Mononuclear cell (primary cell): Measurements from ENCODE around the gene TBCC. TPM values are rescaled to one million over a fixed set of nuclear protein-coding genes. Genes with fewer than 3 reads are reported as not detected.
A peak's percentile ranks its signal among the peaks of the same experiment; 100 is the strongest.
"Not testable (repeated sequence)": the region's sequence is repeated elsewhere in the genome, so short reads cannot be mapped to it uniquely, and the experiment has no call there.

ENCODE experiments used
- H3K27me3 ChIP-seq: 2 replicates; pipeline ENCODE4 v1.6.0; 2011; ENCODE audit warnings: low read length, control low read depth; ENCODE audit not compliant: insufficient read depth
- H3K4me1 ChIP-seq: 2 replicates; pipeline ENCODE4 v1.5.1; 2011; ENCODE audit warnings: mild to moderate bottlenecking, low read length, control low read depth; ENCODE audit not compliant: insufficient read depth
- H3K4me3 ChIP-seq: 2 replicates; pipeline ENCODE4 v1.5.1; 2011; ENCODE audit warnings: mild to moderate bottlenecking, low read length, moderate library complexity
- H3K9me3 ChIP-seq: 2 replicates; pipeline ENCODE4 v1.5.1; 2011; ENCODE audit warnings: low read depth, mild to moderate bottlenecking, control low read depth, low read length
- total RNA-seq: library from RNA; depleted of rRNA; stranded (reverse); fragments of >200 nt; gene quantifications from one replicate; pipeline ENCODE4 v1.2.3, GENCODE V29; 2012

The TBCC gene
- total RNA-seq, 1 donor, result 111 TPM

DNA sequence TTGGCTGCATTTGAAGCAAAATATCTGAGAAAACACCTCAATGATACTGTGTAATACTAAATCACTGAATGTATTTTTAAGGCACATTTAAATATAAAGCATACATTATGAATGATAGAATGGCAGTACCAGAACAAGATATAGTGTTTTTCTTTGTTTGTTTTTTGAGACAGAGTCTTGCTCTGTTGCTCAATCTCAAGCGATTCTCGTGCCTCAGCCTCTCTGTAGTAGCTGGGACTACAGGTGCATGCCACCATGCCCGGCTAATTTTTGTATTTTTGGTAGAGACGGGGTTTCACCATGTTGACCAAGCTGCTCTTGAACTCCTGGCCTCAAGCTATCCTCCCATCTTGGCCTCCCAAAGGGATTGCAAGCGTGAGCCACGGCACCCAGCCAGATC is 33.6 kb upstream of the TBCC start:
- Histone ChIP-seq H3K4me1 (peaks cover 40% of the 10 kb centered on the region), H3K4me3 (no peak overlapping the region), H3K27me3 (no peaks in the 10 kb centered on the region), H3K9me3 (no peaks in the 10 kb centered on the region)

DNA sequence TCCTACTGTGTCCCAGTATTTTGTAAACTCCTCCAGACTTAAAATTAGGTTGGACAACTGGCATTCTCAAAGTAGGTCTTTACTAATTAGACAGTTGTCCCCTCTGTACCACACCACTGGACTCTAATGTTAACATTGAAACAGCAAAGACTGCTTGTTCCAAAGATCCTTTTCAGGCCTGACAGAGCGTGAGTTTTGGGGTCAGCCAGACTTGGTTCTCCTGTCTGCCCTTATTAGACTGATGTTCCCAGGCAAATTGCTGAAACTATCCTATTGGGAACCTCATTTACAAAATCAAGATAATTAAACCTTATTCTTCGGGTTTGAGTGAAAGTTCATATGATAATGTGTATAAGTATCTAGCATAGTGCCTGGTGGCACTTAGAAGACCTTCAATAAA is 32.2 kb upstream of the TBCC start:
- H3K9me3 ChIP-seq, result no peaks in the 10 kb centered on the region
- no peak overlapping the region for H3K4me3 ChIP-seq
- H3K27me3 ChIP-seq, result no peaks in the 10 kb centered on the region
- peaks cover 53% of the 10 kb centered on the region for H3K4me1 ChIP-seq

DNA sequence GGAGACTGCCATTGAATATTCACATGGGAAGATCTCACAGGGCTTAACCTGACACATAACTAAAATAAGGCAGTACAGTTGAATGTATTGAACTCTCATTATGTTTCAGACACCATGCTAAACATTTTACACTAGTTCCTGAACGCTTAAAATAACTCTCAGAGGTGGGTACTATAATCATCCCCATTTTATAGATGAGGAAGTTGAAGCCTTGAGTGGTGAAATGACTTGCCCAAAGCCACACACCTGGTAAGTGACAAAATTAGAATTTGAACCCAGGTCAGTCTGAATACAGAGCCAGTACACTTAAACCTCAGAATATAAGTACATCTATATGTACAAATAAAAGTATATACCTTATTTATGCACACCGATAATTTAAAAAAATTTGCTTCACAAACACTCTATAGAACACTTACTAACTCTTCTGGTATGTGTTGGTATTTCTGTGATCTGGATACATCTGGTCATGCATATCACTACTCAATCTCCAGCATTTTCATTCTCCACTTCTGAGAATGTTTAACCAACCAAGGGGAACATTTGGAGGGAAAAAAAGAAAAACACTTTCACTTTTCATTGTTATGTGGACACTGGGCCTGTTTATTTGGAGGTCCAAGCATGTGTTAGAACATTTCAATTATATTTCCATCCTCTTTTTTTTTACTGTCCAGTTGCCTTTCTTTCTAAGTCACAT is 31.4 kb upstream of the TBCC start:
- Histone ChIP-seq H3K4me1 (peaks cover 61% of the 10 kb centered on the region), H3K27me3 (no peaks in the 10 kb centered on the region), H3K9me3 (no peaks in the 10 kb centered on the region), H3K4me3 (no peak overlapping the region)

DNA sequence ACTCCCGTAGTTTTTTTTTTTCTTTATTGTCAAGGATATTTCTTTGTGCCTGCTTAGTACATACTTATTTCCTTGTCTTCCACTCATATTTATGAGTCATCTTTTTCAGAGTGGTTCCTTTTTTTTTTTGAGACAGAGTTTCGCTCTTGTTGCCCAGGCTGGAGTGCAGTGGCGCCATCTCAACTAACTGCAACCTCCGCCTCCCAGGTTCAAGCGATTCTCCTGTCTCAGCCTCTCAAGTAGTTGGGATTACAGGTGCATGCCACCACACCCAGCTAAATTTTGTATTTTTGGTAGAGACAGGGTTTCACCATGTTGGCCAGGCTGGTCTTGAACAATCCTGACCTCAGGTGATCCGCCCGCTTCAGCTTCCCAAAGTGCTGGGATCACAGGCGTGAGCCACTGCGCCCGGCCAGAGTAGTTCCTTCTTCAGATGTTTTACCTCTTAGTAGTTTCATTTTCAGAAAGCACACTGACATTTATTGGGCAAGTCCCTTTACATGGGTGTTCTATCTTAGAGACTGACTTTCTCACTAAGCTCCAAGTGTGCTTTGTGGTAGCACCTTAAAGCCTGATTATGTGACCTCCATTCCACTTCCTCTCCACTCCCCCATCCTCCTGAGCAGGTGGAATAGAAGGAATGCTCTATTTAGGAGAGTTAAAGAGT is 29.1 kb upstream of the TBCC start:
- not testable (repeated sequence) for H3K27me3 ChIP-seq, H3K9me3 ChIP-seq
- Histone ChIP-seq H3K4me3 (peak overlapping the region; percentile 25), H3K4me1 (peaks cover 77% of the 10 kb centered on the region)

DNA sequence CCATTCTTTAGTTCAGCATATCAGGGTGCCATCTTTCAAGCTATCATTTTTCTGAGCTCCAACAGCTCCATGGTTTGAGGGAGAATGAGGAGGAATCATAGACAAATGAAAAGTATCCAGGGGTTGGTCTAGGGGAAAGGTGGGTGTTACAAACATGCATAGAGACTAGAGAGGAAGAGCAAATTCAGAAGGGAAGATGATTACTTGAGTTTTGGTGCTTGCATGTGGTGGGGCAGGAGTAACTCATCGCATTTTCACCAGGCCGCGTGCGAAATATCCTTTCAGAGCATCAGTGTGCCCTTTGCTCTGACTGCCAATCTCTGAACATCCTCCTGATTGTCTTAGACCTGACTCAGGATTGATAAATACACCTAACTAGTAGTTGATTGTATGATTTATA is 28.3 kb upstream of the TBCC start:
- peaks cover 76% of the 10 kb centered on the region for H3K4me1 ChIP-seq

DNA sequence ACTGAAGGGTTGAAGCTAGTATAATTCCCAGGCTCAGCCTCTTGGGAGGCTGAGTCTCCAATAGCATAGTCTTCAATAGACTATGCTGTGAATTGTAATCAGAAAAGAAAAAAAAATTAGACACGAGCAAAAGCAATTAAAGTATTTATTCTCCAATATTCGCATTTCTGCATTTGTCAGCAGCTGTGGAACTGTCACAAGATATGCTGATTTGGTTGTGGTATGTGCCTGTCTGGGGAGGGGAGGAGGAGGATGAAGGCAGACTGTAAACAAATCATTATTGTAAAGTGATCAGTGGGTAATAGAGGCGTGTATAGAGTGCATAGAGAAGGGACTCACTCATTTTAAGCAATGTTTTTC is 25.8 kb upstream of the TBCC start:
- peaks cover 66% of the 10 kb centered on the region for H3K4me1 ChIP-seq
- H3K27me3 ChIP-seq, result no peaks in the 10 kb centered on the region
- H3K4me3 ChIP-seq, result no peak overlapping the region
- no peaks in the 10 kb centered on the region for H3K9me3 ChIP-seq

More for the DNA sequence above, 28.3 kb upstream of the TBCC start:
- no peaks in the 10 kb centered on the region for H3K27me3 ChIP-seq
- no peaks in the 10 kb centered on the region for H3K9me3 ChIP-seq
- H3K4me3 ChIP-seq, result no peak overlapping the region

DNA sequence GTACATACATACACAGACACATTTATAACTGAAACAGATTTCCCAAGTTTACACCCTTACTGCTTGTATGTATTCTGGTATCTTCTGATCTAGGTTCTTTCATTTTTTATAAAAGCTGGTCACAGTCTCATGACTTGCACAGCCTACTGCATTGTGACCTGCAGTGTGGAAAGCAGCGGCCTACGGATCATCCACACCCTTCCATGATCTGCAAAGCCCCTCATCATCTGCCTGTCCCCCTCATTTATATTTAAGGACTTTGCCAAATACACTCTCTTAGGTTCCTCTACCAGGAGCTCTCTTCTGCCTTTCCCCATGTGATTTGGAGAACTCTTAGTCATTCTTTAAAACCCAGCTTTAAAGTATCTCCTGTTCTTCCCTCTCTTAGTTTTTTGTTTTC is 23.9 kb upstream of the TBCC start:
- H3K4me3 ChIP-seq, result no peak overlapping the region
- H3K27me3 ChIP-seq, result no peaks in the 10 kb centered on the region
- H3K4me1 ChIP-seq, result peaks cover 49% of the 10 kb centered on the region
- H3K9me3 ChIP-seq, result no peaks in the 10 kb centered on the region

DNA sequence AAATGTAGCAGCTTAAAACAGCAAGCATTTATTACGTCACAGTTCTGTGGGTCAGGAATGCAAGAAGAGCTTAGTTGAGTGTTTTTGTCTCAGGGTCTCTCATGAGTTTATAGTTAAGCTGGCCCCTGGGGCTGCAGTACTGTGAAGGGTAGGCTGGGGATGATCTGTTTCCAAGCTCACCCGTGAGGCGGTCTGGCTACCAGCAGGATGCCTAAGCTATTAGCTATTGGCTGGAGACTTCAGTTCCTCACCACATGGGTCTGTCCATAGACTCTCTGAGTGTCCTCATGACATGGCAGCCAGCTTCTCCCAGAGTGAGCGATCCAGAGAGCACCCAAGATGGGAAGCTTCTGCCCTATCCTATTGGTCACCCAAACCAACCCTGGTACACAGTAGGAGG is 23.1 kb upstream of the TBCC start:
- Histone ChIP-seq H3K4me3 (no peak overlapping the region), H3K4me1 (peaks cover 41% of the 10 kb centered on the region)

DNA sequence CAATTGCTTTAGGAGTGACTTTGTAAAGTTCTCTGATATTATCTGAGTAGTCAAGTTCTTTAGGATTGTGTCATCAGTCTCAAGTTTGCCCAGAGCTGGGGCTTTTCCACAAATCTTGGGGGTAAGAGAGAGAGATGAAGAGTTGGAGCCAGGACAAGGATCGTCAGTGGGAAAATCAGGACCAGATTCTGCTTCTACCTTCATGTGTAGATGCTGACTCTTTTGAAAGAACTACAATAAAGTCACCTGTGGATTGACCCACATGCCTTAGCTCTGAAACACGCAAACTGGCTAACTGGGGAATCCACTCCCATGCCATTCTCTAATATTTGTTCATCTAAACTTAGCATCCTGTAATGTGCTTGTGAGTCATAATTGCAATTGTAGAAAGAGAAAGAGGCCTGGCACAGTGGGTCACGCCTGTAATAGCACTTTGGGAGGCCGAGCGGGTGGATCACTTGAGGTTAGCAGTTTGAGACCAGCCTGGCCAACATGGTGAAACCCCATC is 20.3 kb upstream of the TBCC start:
- Histone ChIP-seq H3K4me1 (peaks cover 15% of the 10 kb centered on the region), H3K27me3 (no peaks in the 10 kb centered on the region), H3K4me3 (no peak overlapping the region), H3K9me3 (no peaks in the 10 kb centered on the region)

More for the DNA sequence above, 23.1 kb upstream of the TBCC start:
- Histone ChIP-seq H3K27me3 (no peaks in the 10 kb centered on the region), H3K9me3 (no peaks in the 10 kb centered on the region)

DNA sequence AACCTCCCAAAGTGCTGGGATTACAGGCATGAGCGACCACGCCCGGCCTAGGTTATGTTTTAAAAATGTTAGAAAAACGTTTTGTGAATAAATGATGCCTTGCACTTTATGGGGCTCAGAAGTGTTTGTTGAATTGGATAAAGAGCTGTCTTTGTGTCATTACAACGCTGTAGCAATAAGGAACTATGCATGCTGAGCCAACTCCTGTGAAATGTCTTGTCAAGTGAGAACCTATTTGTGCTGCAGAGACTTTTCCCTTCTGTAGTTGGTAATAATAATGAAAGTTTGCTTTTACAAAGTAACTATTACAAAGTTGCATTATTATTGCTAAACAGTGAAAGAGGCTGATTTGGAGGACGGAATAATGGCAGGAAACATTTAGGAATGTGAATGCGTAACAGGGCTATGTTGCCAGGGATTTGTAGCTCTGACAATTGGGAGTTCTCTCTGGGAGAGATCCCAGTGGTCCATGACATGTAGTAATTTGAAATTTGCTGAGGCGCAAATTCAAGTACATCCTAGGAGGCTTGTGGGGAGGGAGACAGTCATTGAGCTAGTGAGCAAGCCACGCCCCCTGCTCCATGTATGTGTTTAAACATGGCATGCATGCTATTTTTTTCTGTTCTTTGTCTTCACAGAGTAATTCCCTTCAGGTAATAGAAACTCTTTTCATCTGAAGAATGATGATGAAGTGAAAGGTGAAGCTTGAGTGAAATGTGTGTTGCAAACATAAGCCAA is 19.2 kb upstream of the TBCC start:
- Histone ChIP-seq H3K27me3 (no peaks in the 10 kb centered on the region), H3K4me3 (no peak overlapping the region), H3K4me1 (peaks cover 4% of the 10 kb centered on the region), H3K9me3 (no peaks in the 10 kb centered on the region)

DNA sequence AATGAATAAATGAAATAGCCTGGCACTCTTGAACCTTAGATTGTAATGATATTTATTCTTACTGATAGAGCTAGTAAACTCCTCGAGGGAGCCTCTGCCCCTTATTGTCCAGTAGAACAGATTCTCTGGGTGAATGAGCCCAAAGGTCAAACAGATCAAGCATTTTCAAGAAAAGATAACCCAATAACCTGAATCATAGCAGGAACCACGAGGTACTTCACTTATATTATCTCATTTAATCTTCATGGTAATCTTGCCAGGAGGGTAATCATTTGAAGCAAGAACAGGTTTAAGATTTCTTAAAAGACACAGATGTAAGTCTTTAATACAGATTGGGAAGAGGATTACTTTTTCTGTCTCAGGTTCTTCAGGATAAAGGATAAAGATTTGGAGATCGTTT is 17.0 kb upstream of the TBCC start:
- no peaks in the 10 kb centered on the region for H3K27me3 ChIP-seq
- no peak overlapping the region for H3K4me3 ChIP-seq
- no peaks in the 10 kb centered on the region for H3K4me1 ChIP-seq
- H3K9me3 ChIP-seq, result no peaks in the 10 kb centered on the region

DNA sequence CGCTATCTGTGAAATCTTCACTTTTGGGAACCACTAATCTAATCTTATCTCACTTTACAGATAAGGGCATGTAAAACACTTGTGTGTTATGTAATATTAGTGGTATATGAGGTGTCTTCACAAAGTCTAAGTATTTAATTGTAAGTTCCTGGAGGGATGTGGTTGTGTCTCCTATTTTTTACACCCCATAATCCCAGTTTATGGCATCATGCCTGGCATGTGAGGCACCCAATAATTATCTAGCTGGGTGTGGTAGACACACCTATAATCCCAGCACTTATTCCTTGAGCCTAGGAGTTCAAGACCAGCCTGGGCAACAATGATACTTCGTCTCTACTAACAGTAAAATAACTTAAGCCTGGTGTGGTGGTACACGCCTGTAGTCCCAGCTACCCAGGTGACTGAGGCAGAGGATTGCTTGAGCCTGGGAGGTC is 16.5 kb upstream of the TBCC start:
- no peaks in the 10 kb centered on the region for H3K4me1 ChIP-seq
- no peak overlapping the region for H3K4me3 ChIP-seq
- H3K9me3 ChIP-seq, result no peaks in the 10 kb centered on the region
- no peaks in the 10 kb centered on the region for H3K27me3 ChIP-seq

DNA sequence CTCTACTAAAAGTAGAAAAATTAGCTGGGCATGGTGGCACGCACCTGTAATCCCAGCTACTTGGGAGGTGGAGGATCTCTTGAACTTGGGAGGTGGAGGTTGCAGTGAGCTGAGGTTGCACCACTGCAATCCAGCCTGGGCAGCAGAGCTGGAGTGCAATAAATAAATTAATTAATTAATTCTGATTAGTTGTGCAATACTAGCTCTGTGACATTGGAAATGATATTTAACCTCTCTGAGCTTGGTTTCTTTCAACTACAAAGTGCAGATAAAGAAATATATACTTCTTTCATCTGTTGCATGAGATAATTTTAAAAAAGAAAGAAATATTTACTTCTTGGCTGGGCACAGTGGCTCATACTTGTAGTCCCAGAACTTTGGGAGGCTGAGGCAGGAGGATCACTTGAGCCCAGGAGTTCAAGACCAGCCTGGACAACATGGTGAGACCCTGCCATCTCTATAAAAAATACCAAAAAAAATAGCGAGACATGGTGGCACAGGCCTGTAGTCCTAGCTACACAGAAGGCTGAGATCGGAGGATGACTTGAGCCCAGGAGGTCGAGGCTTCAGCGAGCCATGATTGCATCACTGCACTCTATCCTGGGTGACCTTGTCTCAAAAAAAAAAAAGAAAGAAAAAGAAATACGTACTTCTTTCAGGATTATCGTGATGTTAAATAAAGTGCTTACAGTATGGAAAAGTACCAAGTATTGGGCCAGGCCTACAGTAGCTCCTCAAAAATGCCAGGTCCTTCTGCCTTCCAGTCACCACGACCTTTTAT is 15.6 kb upstream of the TBCC start:
- no peak overlapping the region for H3K4me3 ChIP-seq
- H3K27me3 ChIP-seq, result no peaks in the 10 kb centered on the region
- no peaks in the 10 kb centered on the region for H3K9me3 ChIP-seq
- no peaks in the 10 kb centered on the region for H3K4me1 ChIP-seq

DNA sequence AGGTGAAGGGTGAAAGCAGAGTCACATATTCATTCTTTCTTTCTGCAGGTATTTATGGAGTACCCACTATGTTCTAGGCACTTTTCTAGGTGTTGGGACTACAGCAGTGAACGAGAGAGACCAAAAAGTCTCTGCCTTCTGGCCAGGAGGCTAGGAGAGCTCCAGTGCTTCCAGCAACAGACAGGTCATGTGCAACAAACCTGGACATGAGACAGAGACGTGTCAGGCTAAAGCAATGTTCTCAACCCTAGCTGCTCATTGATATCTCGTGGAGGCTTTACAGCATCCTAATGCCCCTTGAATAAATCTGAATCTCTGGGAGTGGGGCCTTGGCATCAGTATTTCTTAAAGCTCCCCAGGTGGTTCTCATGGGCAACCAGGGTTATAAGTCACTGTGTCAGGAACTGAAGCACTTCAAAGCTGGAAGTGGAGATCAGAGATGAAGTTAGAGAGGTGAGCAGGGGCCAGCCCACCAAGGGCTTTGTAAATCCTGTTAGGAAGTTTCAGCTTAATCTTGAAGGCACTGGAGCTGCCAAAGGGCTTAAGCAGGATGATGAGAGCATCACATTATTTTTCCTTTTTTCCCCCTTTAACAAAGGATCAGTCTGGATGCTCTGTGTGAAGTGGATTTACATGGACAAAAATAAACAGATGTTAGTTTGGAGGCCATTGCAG is 13.0 kb upstream of the TBCC start:
- no peaks in the 10 kb centered on the region for H3K27me3 ChIP-seq
- no peaks in the 10 kb centered on the region for H3K9me3 ChIP-seq

More for the DNA sequence above, 13.0 kb upstream of the TBCC start:
- H3K4me1 ChIP-seq, result no peaks in the 10 kb centered on the region
- no peak overlapping the region for H3K4me3 ChIP-seq
